ENCODE measurements around the gene ARSG. TPM values are rescaled to one million over a fixed set of nuclear protein-coding genes. Genes with fewer than 3 reads are reported as not detected.
A peak's percentile ranks its signal among the peaks of the same experiment; 100 is the strongest.

Gene ARSG
- polyA plus RNA-seq, 1 donor (not counting 4 experiments of a cell fraction or from before 2014, with no cell fraction given) = 0.41 TPM

DNA sequence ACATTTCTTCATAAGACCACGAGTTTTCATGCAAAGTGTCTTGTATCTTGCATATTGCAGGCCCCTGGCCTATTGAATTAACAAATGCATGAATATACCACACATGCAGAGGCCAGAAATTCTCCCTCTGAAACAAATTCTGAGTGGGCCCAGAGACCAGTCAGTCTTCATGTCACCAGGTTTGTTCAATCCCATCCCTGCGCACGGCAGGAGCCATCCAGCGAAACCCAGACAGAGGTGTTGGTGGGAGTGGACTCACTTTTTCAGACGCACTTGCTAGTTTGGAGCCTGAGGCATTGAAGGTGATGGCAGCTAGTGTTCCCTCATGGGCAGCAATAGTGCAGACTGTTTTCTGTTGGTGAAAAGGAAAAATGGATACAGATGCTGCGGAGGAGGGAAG, 144.1 kb downstream of the ARSG start:
- H4K20me1 ChIP-seq (ENCODE audit: control insufficient read depth, extremely low read depth, insufficient read depth, low read length) = no peaks in the 10 kb centered on the region
- H3K4me1 ChIP-seq (ENCODE audit: control insufficient read depth, extremely low read depth, insufficient read depth, low read length) = peaks cover 7% of the 10 kb centered on the region
- no peak for DNase-seq (ENCODE audit: low read depth, low spot score)
- no peaks in the 10 kb centered on the region for H3K79me2 ChIP-seq (ENCODE audit: control insufficient read depth, insufficient read depth, low read length)
- FAIRE-seq = no peak
- peaks cover 25 to 32% of the 10 kb centered on the region in 2 experiments for H3K36me3 ChIP-seq (ENCODE audit: control insufficient read depth in 2 of 2, extremely low read depth in 1 of 2, insufficient read depth in 2 of 2, low read length in 2 of 2)
- no peak overlapping the region for H3K9ac ChIP-seq (ENCODE audit: control insufficient read depth, extremely low read depth, insufficient read depth, low read length)
- no peak overlapping the region for H3K27ac ChIP-seq (ENCODE audit: control insufficient read depth, insufficient read depth, low read length)
- H3K27me3 ChIP-seq (ENCODE audit: control insufficient read depth, extremely low read depth, insufficient read depth, low read length) = no peaks in the 10 kb centered on the region
- H3K4me3 ChIP-seq (ENCODE audit: control insufficient read depth in 2 of 3, extremely low read depth in 1 of 3, insufficient read depth in 2 of 3, low read depth in 1 of 3, low read length in 3 of 3) = no peak overlapping the region
- no peaks in the 10 kb centered on the region for H3K9me1 ChIP-seq (ENCODE audit: control insufficient read depth, extremely low read depth, insufficient read depth, low read length)
- no peaks in the 10 kb centered on the region for H3K9me3 ChIP-seq (ENCODE audit: control insufficient read depth, low read depth, low read length)
- no peak overlapping the region for H3K4me2 ChIP-seq (ENCODE audit: control insufficient read depth, extremely low read depth, insufficient read depth, low read depth, low read length)
- H2AFZ ChIP-seq (ENCODE audit: control insufficient read depth, low read length) = no peak overlapping the region
- TF ChIP-seq, protein P1, sequence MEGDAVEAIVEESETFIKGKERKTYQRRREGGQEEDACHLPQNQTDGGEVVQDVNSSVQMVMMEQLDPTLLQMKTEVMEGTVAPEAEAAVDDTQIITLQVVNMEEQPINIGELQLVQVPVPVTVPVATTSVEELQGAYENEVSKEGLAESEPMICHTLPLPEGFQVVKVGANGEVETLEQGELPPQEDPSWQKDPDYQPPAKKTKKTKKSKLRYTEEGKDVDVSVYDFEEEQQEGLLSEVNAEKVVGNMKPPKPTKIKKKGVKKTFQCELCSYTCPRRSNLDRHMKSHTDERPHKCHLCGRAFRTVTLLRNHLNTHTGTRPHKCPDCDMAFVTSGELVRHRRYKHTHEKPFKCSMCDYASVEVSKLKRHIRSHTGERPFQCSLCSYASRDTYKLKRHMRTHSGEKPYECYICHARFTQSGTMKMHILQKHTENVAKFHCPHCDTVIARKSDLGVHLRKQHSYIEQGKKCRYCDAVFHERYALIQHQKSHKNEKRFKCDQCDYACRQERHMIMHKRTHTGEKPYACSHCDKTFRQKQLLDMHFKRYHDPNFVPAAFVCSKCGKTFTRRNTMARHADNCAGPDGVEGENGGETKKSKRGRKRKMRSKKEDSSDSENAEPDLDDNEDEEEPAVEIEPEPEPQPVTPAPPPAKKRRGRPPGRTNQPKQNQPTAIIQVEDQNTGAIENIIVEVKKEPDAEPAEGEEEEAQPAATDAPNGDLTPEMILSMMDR (optimal IDR thresholded peaks at IDR 0.05 in 1 of 3, IDR thresholded peaks at IDR 0.05 in 1 of 3, conservative IDR thresholded peaks at IDR 0.05 in 1 of 3; ENCODE audit: extremely low read depth in 1 of 3, insufficient read depth in 2 of 3, low read length in 3 of 3) = no peak
- no peak for TF ChIP-seq EZH2 (IDR thresholded peaks at IDR 0.05; ENCODE audit: low read length)
- dilution Hi-C loops (cut with MboI; ENCODE audit: extremely low pct_ligation_motif_present, low sequenced_read_pairs) = no loop called here

DNA sequence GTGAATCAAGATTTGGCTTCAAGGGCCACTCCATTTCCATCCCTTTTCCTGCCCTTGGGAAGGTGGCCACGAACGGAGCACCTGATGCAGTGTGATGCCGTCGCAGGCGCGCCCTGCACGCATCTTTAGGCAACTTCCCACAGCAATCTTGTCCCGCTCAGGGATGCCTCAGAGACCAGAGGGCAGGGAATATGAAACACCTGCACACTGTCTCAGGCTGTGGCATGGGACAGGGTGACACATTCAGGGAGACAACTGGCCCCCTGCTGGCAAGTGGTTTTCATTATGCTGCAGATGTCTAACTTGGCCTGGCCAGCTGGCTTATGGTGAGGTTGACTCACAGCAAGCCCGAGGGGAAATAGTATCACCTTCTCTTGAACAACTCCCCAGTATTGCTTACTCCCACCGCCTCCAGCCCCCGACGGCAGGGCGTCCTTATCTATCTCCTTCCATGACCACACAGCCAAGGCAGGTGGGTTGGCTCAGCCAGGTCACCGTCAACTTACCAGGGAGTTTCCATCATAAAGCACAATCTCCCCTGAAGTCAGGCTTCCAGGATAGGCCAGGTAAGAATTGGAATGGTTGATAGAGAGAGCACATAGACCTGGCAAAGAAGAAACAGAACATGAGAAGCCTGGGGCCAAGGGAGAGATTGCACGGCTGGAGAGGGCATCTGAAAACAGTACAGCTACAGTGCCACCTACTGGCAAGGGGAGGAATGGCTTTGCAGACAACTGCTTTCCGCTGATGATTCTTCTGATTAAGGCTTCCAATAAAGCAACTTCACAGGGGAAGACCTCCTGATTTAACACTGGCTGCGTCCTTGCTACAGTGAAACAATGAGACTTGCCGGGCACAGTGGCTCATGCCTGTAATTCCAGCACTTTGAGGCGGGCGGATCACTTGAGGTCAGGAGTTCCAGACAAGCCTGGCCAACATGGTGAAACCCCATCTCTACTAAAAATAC, 144.9 kb downstream of the ARSG start:
- no peak overlapping the region for H3K4me3 ChIP-seq (ENCODE audit: control insufficient read depth in 2 of 3, extremely low read depth in 1 of 3, insufficient read depth in 2 of 3, low read depth in 1 of 3, low read length in 3 of 3)
- H3K27ac ChIP-seq (ENCODE audit: control insufficient read depth, insufficient read depth, low read length) = peak overlapping the region; percentile 68
- H4K20me1 ChIP-seq (ENCODE audit: control insufficient read depth, extremely low read depth, insufficient read depth, low read length) = no peaks in the 10 kb centered on the region
- H3K79me2 ChIP-seq (ENCODE audit: control insufficient read depth, insufficient read depth, low read length) = no peaks in the 10 kb centered on the region
- H3K36me3 ChIP-seq (ENCODE audit: control insufficient read depth in 2 of 2, extremely low read depth in 1 of 2, insufficient read depth in 2 of 2, low read length in 2 of 2) = peaks cover 20 to 29% of the 10 kb centered on the region in 2 experiments
- peak overlapping the region; percentile 67 for H3K4me2 ChIP-seq (ENCODE audit: control insufficient read depth, extremely low read depth, insufficient read depth, low read depth, low read length)
- H3K4me1 ChIP-seq (ENCODE audit: control insufficient read depth, extremely low read depth, insufficient read depth, low read length) = peaks cover 7% of the 10 kb centered on the region
- H3K27me3 ChIP-seq (ENCODE audit: control insufficient read depth, extremely low read depth, insufficient read depth, low read length) = no peaks in the 10 kb centered on the region
- no peak overlapping the region for H2AFZ ChIP-seq (ENCODE audit: control insufficient read depth, low read length)
- no peaks in the 10 kb centered on the region for H3K9me1 ChIP-seq (ENCODE audit: control insufficient read depth, extremely low read depth, insufficient read depth, low read length)
- dilution Hi-C loops (cut with MboI; ENCODE audit: extremely low pct_ligation_motif_present, low sequenced_read_pairs) = no loop called here
- FAIRE-seq (peak; percentile 67), DNase-seq (ENCODE audit: low read depth, low spot score) (peak; percentile 40)
- peak overlapping the region; percentile 44 for H3K9ac ChIP-seq (ENCODE audit: control insufficient read depth, extremely low read depth, insufficient read depth, low read length)
- no peaks in the 10 kb centered on the region for H3K9me3 ChIP-seq (ENCODE audit: control insufficient read depth, low read depth, low read length)
- TF ChIP-seq, protein P1 (optimal IDR thresholded peaks at IDR 0.05 in 1 of 3, IDR thresholded peaks at IDR 0.05 in 1 of 3, conservative IDR thresholded peaks at IDR 0.05 in 1 of 3; ENCODE audit: extremely low read depth in 1 of 3, insufficient read depth in 2 of 3, low read length in 3 of 3) = peak; percentile 92 to 97 (median 93)
- no peak for TF ChIP-seq EZH2 (IDR thresholded peaks at IDR 0.05; ENCODE audit: low read length)
